ENCODE results near the gene GTF3C5.

DNA sequence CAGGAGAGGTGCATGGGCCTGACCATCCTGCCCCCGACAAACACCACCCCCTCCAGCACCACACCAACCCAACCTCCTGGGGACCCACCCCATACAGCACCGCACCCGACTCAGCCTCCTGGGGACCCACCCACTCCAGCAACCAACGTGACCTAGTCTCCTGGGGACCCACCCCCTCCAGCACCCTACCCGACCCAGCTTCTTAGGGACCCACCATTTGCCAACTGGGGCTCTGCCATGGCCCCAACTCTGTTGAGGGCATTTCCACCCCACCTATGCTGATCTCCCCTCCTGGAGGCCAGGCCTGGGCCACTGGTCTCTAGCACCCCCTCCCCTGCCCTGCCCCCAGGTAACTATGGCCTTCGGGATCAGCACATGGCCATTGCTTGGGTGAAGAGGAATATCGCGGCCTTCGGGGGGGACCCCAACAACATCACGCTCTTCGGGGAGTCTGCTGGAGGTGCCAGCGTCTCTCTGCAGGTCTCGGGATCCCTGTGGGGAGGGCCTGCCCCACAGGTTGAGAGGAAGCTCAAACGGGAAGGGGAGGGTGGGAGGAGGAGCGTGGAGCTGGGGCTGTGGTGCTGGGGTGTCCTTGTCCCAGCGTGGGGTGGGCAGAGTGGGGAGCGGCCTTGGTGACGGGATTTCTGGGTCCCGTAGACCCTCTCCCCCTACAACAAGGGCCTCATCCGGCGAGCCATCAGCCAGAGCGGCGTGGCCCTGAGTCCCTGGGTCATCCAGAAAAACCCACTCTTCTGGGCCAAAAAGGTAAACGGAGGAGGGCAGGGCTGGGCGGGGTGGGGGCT, 35.6 kb downstream of the GTF3C5 start:
- TF ChIP-seq ARNTL (CRISPR knock-in tag; IDR thresholded peaks at IDR 0.05; ENCODE audit: borderline replicate concordance, low read depth) = no peak
- TF ChIP-seq RARB (CRISPR knock-in tag; IDR thresholded peaks at IDR 0.05) = no peak
- TF ChIP-seq ESRRG (CRISPR knock-in tag; IDR thresholded peaks at IDR 0.05) = no peak
- no peak for TF ChIP-seq ZC3H10 (CRISPR knock-in tag; IDR thresholded peaks at IDR 0.05)
- TF ChIP-seq POU6F1 (CRISPR knock-in tag; IDR thresholded peaks at IDR 0.05; ENCODE audit: borderline replicate concordance, low read depth) = no peak
- no peak for TF ChIP-seq GLIS3 (CRISPR knock-in tag; IDR thresholded peaks at IDR 0.05)
- no peak for TF ChIP-seq ZNF8 (CRISPR knock-in tag; IDR thresholded peaks at IDR 0.05)

Data from SK-N-SH treated with all-trans-retinoic acid at 6 μM for 48 hours (cell line).